IPS-15b (cell line): ENCODE results near the gene EXOC3L2.
"Not testable (repeated sequence)": the region's sequence is repeated elsewhere in the genome, so short reads cannot be mapped to it uniquely, and the experiment has no call there.

Experiments
- H3K27me3 ChIP-seq: one replicate; pipeline ENCODE4 v1.6.1; 2013; ENCODE audit warnings: low read length; ENCODE audit not compliant: control insufficient read depth, insufficient read depth
- H3K36me3 ChIP-seq: one replicate; pipeline ENCODE4 v1.6.1; 2013; ENCODE audit warnings: low read length; ENCODE audit not compliant: control insufficient read depth, insufficient read depth
- H3K4me1 ChIP-seq: one replicate; pipeline ENCODE4 v1.6.1; 2013; ENCODE audit warnings: mild to moderate bottlenecking, low read length; ENCODE audit not compliant: control insufficient read depth, insufficient read depth
- H3K4me3 ChIP-seq: one replicate; pipeline ENCODE4 v1.5.1; 2013; ENCODE audit warnings: low read depth, low read length
- H3K9ac ChIP-seq: one replicate; pipeline ENCODE4 v1.6.1; 2013; ENCODE audit warnings: low read depth, mild to moderate bottlenecking, low read length
- H3K9me3 ChIP-seq: one replicate; pipeline ENCODE4 v1.6.1; 2013; ENCODE audit warnings: mild to moderate bottlenecking, low read length; ENCODE audit not compliant: control insufficient read depth, insufficient read depth

EXOC3L2 gene

GRCh38 chr19:45238556-45238955 lies 6.7 kb downstream of the EXOC3L2 start:
- H3K4me3 ChIP-seq: no peak overlapping the region
- H3K9me3 ChIP-seq: no peaks in the 10 kb centered on the region
- H3K36me3 ChIP-seq: no peaks in the 10 kb centered on the region
- no peak overlapping the region for H3K9ac ChIP-seq
- peaks cover 31% of the 10 kb centered on the region for H3K27me3 ChIP-seq
- no peaks in the 10 kb centered on the region for H3K4me1 ChIP-seq

- H3K4me1 ChIP-seq: no peaks in the 10 kb centered on the region
- H3K4me3 ChIP-seq: peak overlapping the region; percentile 13
- no peaks in the 10 kb centered on the region for H3K9me3 ChIP-seq
- peaks cover 50% of the 10 kb centered on the region for H3K27me3 ChIP-seq
- no peak overlapping the region for H3K9ac ChIP-seq
- H3K36me3 ChIP-seq: no peaks in the 10 kb centered on the region
Observed at GRCh38 chr19:45235485-45235884, 9.7 kb downstream of the EXOC3L2 start.

GRCh38 chr19:45234089-45234869 lies 10.9 kb downstream of the EXOC3L2 start:
- Histone ChIP-seq H3K36me3 (no peaks in the 10 kb centered on the region), H3K4me3 (peak overlapping the region; percentile 32), H3K27me3 (peaks cover 50% of the 10 kb centered on the region), H3K9me3 (no peaks in the 10 kb centered on the region), H3K4me1 (no peaks in the 10 kb centered on the region), H3K9ac (no peak overlapping the region)

GRCh38 chr19:45231891-45232290 lies 13.3 kb downstream of the EXOC3L2 start:
- H3K36me3 ChIP-seq: no peaks in the 10 kb centered on the region
- no peaks in the 10 kb centered on the region for H3K9me3 ChIP-seq
- H3K4me3 ChIP-seq: no peak overlapping the region
- H3K4me1 ChIP-seq: no peaks in the 10 kb centered on the region
- H3K9ac ChIP-seq: no peak overlapping the region
- H3K27me3 ChIP-seq: peaks cover 46% of the 10 kb centered on the region

- peaks cover 27% of the 10 kb centered on the region for H3K27me3 ChIP-seq
- not testable (repeated sequence) for H3K36me3 ChIP-seq, H3K4me1 ChIP-seq, H3K9ac ChIP-seq, H3K4me3 ChIP-seq, H3K9me3 ChIP-seq
Observed at GRCh38 chr19:45229056-45229455, 16.2 kb downstream of the EXOC3L2 start.

GRCh38 chr19:45224645-45225044 lies 20.6 kb downstream of the EXOC3L2 start:
- no peak overlapping the region for H3K9ac ChIP-seq

GRCh38 chr19:45223879-45224278 lies 21.3 kb downstream of the EXOC3L2 start:
- no peak overlapping the region for H3K9ac ChIP-seq
- no peaks in the 10 kb centered on the region for H3K4me1 ChIP-seq
- no peak overlapping the region for H3K4me3 ChIP-seq
- no peaks in the 10 kb centered on the region for H3K36me3 ChIP-seq
- peaks cover 8% of the 10 kb centered on the region for H3K27me3 ChIP-seq
- no peaks in the 10 kb centered on the region for H3K9me3 ChIP-seq

More at GRCh38 chr19:45224645-45225044, 20.6 kb downstream of the EXOC3L2 start:
- no peaks in the 10 kb centered on the region for H3K9me3 ChIP-seq
- no peak overlapping the region for H3K4me3 ChIP-seq
- no peaks in the 10 kb centered on the region for H3K36me3 ChIP-seq
- no peaks in the 10 kb centered on the region for H3K4me1 ChIP-seq
- peaks cover 8% of the 10 kb centered on the region for H3K27me3 ChIP-seq

GRCh38 chr19:45222724-45223123 lies 22.5 kb downstream of the EXOC3L2 start:
- no peak overlapping the region for H3K4me3 ChIP-seq

GRCh38 chr19:45218911-45219743 lies 26.1 kb downstream of the EXOC3L2 start:
- H3K27me3 ChIP-seq: peaks cover 46% of the 10 kb centered on the region
- no peaks in the 10 kb centered on the region for H3K36me3 ChIP-seq
- no peaks in the 10 kb centered on the region for H3K4me1 ChIP-seq
- no peaks in the 10 kb centered on the region for H3K9me3 ChIP-seq
- H3K4me3 ChIP-seq: no peak overlapping the region
- H3K9ac ChIP-seq: no peak overlapping the region

More at GRCh38 chr19:45222724-45223123, 22.5 kb downstream of the EXOC3L2 start:
- H3K9me3 ChIP-seq: no peaks in the 10 kb centered on the region
- no peaks in the 10 kb centered on the region for H3K36me3 ChIP-seq
- H3K9ac ChIP-seq: no peak overlapping the region
- H3K27me3 ChIP-seq: peaks cover 16% of the 10 kb centered on the region
- no peaks in the 10 kb centered on the region for H3K4me1 ChIP-seq

GRCh38 chr19:45218426-45218825 lies 26.8 kb downstream of the EXOC3L2 start:
- Histone ChIP-seq H3K27me3 (peaks cover 49% of the 10 kb centered on the region), H3K4me1 (no peaks in the 10 kb centered on the region), H3K4me3 (peak overlapping the region; percentile 37), H3K9ac (no peak overlapping the region), H3K9me3 (no peaks in the 10 kb centered on the region), H3K36me3 (no peaks in the 10 kb centered on the region)

GRCh38 chr19:45217957-45218334 lies 27.3 kb downstream of the EXOC3L2 start:
- Histone ChIP-seq H3K4me1 (no peaks in the 10 kb centered on the region), H3K36me3 (no peaks in the 10 kb centered on the region), H3K4me3 (peak overlapping the region; percentile 59), H3K9me3 (no peaks in the 10 kb centered on the region), H3K9ac (no peak overlapping the region), H3K27me3 (peaks cover 49% of the 10 kb centered on the region)
